GM21526 (cell line): Measurements from ENCODE around the gene NEURL1B.
"Not testable (repeated sequence)": the region's sequence is repeated elsewhere in the genome, so short reads cannot be mapped to it uniquely, and the experiment has no call there.

Experiments used
- ATAC-seq: cut with Tn5 transposase; IDR thresholded peaks from one replicate; pipeline ENCODE4 v1.9.1; 2021; ENCODE audit warnings: moderate library complexity; ENCODE audit not compliant: unreplicated experiment, low FRiP score

The NEURL1B gene

GRCh38 chr5:172647352-172648012 is 6.4 kb downstream of the NEURL1B start:
- ATAC-seq: no peak

- ATAC-seq: no peak
These were observed 6.9 kb downstream of the NEURL1B start for GRCh38 chr5:172648013-172648381.

GRCh38 chr5:172648755-172649154 is 7.7 kb downstream of the NEURL1B start:
- ATAC-seq: no peak

GRCh38 chr5:172656496-172656895 is 15.4 kb downstream of the NEURL1B start:
- ATAC-seq: not testable (repeated sequence)

GRCh38 chr5:172657524-172658233 is 16.6 kb downstream of the NEURL1B start:
- ATAC-seq: not testable (repeated sequence)

GRCh38 chr5:172658391-172658790 is 17.3 kb downstream of the NEURL1B start:
- no peak for ATAC-seq

GRCh38 chr5:172658961-172659501 is 18.0 kb downstream of the NEURL1B start:
- ATAC-seq: no peak

- no peak for ATAC-seq
These were observed 18.5 kb downstream of the NEURL1B start for GRCh38 chr5:172659570-172659908.

GRCh38 chr5:172659909-172660628 is 19.0 kb downstream of the NEURL1B start:
- ATAC-seq: no peak

- ATAC-seq: no peak
These were observed 19.9 kb downstream of the NEURL1B start for GRCh38 chr5:172660974-172661373.

- ATAC-seq: no peak
These were observed 20.5 kb downstream of the NEURL1B start for GRCh38 chr5:172661526-172661925.

GRCh38 chr5:172662596-172662995 is 21.5 kb downstream of the NEURL1B start:
- ATAC-seq: no peak

GRCh38 chr5:172664018-172664417 is 23.0 kb downstream of the NEURL1B start:
- ATAC-seq: no peak

- ATAC-seq: no peak
These were observed 23.8 kb downstream of the NEURL1B start for GRCh38 chr5:172664681-172665541.

- ATAC-seq: no peak
These were observed 25.2 kb downstream of the NEURL1B start for GRCh38 chr5:172666251-172666650.

GRCh38 chr5:172667786-172668593 is 26.9 kb downstream of the NEURL1B start:
- ATAC-seq: no peak

- no peak for ATAC-seq
These were observed 27.6 kb downstream of the NEURL1B start for GRCh38 chr5:172668594-172669071.

- ATAC-seq: no peak
These were observed 28.4 kb downstream of the NEURL1B start for GRCh38 chr5:172669386-172670004.

- ATAC-seq: no peak
These were observed 28.9 kb downstream of the NEURL1B start for GRCh38 chr5:172670005-172670402.
